ENCODE measurements around the gene NIF3L1. TPM values are rescaled to one million over a fixed set of nuclear protein-coding genes. Genes with fewer than 3 reads are reported as not detected.

The NIF3L1 gene
- total and polyA plus RNA-seq, 10 of the 15 experiments (the other 5 are each of a cell fraction or from before 2014, with no cell fraction given), result 27.6 to 95.9 (median 53.8) TPM

- no peak for DNase-seq (ENCODE audit: low read depth, low spot score)
- no peak for FAIRE-seq
- ChIA-PET POLR2A (no interaction called here), SMC1A (ENCODE audit: uncharacterized antibody, unreplicated experiment) (interaction anchor here (1.1 kb wide), 1 partner anchor 11 kb away, joined by 4 read pairs; no protein-coding TSS in a partner anchor), CTCF (no interaction called here), RAD21 (ENCODE audit: unreplicated experiment) (no interaction called here)
- TF ChIP-seq, protein P1, sequence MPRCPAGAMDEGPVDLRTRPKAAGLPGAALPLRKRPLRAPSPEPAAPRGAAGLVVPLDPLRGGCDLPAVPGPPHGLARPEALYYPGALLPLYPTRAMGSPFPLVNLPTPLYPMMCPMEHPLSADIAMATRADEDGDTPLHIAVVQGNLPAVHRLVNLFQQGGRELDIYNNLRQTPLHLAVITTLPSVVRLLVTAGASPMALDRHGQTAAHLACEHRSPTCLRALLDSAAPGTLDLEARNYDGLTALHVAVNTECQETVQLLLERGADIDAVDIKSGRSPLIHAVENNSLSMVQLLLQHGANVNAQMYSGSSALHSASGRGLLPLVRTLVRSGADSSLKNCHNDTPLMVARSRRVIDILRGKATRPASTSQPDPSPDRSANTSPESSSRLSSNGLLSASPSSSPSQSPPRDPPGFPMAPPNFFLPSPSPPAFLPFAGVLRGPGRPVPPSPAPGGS (IDR thresholded peaks at IDR 0.05; ENCODE audit: borderline replicate concordance, insufficient read depth, low read depth, low read length, poor library complexity, severe bottlenecking), result no peak
- TF ChIP-seq CHD2 (IDR thresholded peaks at IDR 0.05; ENCODE audit: borderline replicate concordance, low read depth, low read length), result no peak
- no peak for ATAC-seq
- Histone ChIP-seq H3K9ac (ENCODE audit: control insufficient read depth, insufficient read depth, low read length) (no peak overlapping the region), H3K27me3 (replicated peaks in 1 of 2; ENCODE audit: control insufficient read depth in 2 of 2, insufficient read depth in 2 of 2, low read length in 1 of 2) (no peaks in the 10 kb centered on the region), H4K20me1 (ENCODE audit: control insufficient read depth, insufficient read depth) (no peaks in the 10 kb centered on the region), H3K4me2 (ENCODE audit: control insufficient read depth, insufficient read depth) (no peak overlapping the region), H2AFZ (ENCODE audit: control insufficient read depth, low read depth, low read length) (no peak overlapping the region), H3K9me3 (replicated peaks; ENCODE audit: control insufficient read depth, insufficient read depth, low read length) (no peaks in the 10 kb centered on the region), H3K4me3 (no peak overlapping the region), H3K27ac (ENCODE audit: control insufficient read depth, insufficient read depth) (no peak overlapping the region), H3K36me3 (ENCODE audit: control insufficient read depth in 2 of 2, insufficient read depth in 2 of 2, low read length in 1 of 2) (peaks cover 0 to 13% of the 10 kb centered on the region in 2 experiments), H3K79me2 (ENCODE audit: control insufficient read depth, insufficient read depth, low read length) (no peaks in the 10 kb centered on the region), H3K4me1 (ENCODE audit: control insufficient read depth, insufficient read depth, low read length) (no peaks in the 10 kb centered on the region)
- in situ Hi-C loops (cut with MboI), result no loop called here
- WGBS (ENCODE audit: insufficient coverage, insufficient replicate concordance, low lambda C conversion rate, missing lambda C conversion rate), result 83% methylated on average over 3 of the region's 3 CpGs
- intact Hi-C loops (cut with micrococcal nuclease; ENCODE audit: unreplicated experiment), result no loop called here
- BruUV-seq (replicated peaks), result no TSS peak
Observed at GRCh38 chr2:200950378-200950777, 61.2 kb downstream of the NIF3L1 start.

Small RNA genes within 50 kb of the gene (small RNA-seq; reads per million reads assigned to genes)
- gene RF00019 (not detected), gene RNA5SP115 (not detected), gene RNU6-312P (not detected), gene RNU6-762P (not detected)

Other genes with a start within 250 kb of the NIF3L1 start
- gene BZW1, start 77.5 kb upstream of the NIF3L1 start, total RNA-seq (2014; rRNA removed), result 262 and 298 TPM in 2 replicates
- 280 and 291 TPM in 2 replicates for gene BZW1, start 77.5 kb upstream of the NIF3L1 start, total RNA-seq (2014; rRNA removed; fragmentation: Illumina TruSeq; extraction: Trizol)
- gene BZW1, start 77.5 kb upstream of the NIF3L1 start, total RNA-seq (2021), result 259 and 273 TPM in 2 replicates
- gene BZW1, start 77.5 kb upstream of the NIF3L1 start, polyA plus RNA-seq (2011; rRNA removed), result 265 and 313 TPM in 2 replicates
- 218 and 253 TPM in 2 replicates for gene BZW1, start 77.5 kb upstream of the NIF3L1 start, polyA plus RNA-seq (2014; fragmentation: Illumina TruSeq; extraction: Trizol)
- gene BZW1, start 77.5 kb upstream of the NIF3L1 start, polyA plus RNA-seq (2014; fragmentation: Nextera tagmentation; extraction: Ambion mirVana), result 100 to 1,000 TPM; 200 to 317 TPM
- gene BZW1, start 77.5 kb upstream of the NIF3L1 start, polyA plus RNA-seq (2014; rRNA removed), result 186 and 216 TPM in 2 replicates
- 100 to 1,000 TPM; 330 to 349 TPM for gene BZW1, start 77.5 kb upstream of the NIF3L1 start, polyA plus RNA-seq (2016; fragmentation: Nextera tagmentation; extraction: Ambion mirVana)
- gene CLK1, start 24.7 kb upstream of the NIF3L1 start, total RNA-seq (2014; rRNA removed), result 61.2 and 73.7 TPM in 2 replicates
- gene CLK1, start 24.7 kb upstream of the NIF3L1 start, total RNA-seq (2014; rRNA removed; fragmentation: Illumina TruSeq; extraction: Trizol), result 74.1 and 75.1 TPM in 2 replicates
- gene CLK1, start 24.7 kb upstream of the NIF3L1 start, total RNA-seq (2021), result 53.4 and 66.3 TPM in 2 replicates
- gene CLK1, start 24.7 kb upstream of the NIF3L1 start, polyA plus RNA-seq (2011; rRNA removed), result 221 and 318 TPM in 2 replicates
- gene CLK1, start 24.7 kb upstream of the NIF3L1 start, polyA plus RNA-seq (2014; fragmentation: Illumina TruSeq; extraction: Trizol), result 85.2 and 101 TPM in 2 replicates
- 100 to 1,000 TPM in 1 of 2 experiments, 10 to 100 TPM in 1; 95.6 to 138 TPM for gene CLK1, start 24.7 kb upstream of the NIF3L1 start, polyA plus RNA-seq (2014; fragmentation: Nextera tagmentation; extraction: Ambion mirVana)
- gene CLK1, start 24.7 kb upstream of the NIF3L1 start, polyA plus RNA-seq (2014; rRNA removed), result 66.6 and 91.8 TPM in 2 replicates
- 10 to 100 TPM; 63.3 to 63.7 TPM for gene CLK1, start 24.7 kb upstream of the NIF3L1 start, polyA plus RNA-seq (2016; fragmentation: Nextera tagmentation; extraction: Ambion mirVana)
- gene PPIL3, start 294 bp upstream of the NIF3L1 start, total RNA-seq (2014; rRNA removed), result 44.4 and 52.8 TPM in 2 replicates
- 58.6 and 58.8 TPM in 2 replicates for gene PPIL3, start 294 bp upstream of the NIF3L1 start, total RNA-seq (2014; rRNA removed; fragmentation: Illumina TruSeq; extraction: Trizol)
- gene PPIL3, start 294 bp upstream of the NIF3L1 start, total RNA-seq (2021), result 31.2 and 33.8 TPM in 2 replicates
- gene PPIL3, start 294 bp upstream of the NIF3L1 start, polyA plus RNA-seq (2011; rRNA removed), result 176 and 314 TPM in 2 replicates
- gene PPIL3, start 294 bp upstream of the NIF3L1 start, polyA plus RNA-seq (2014; fragmentation: Illumina TruSeq; extraction: Trizol), result 65.7 and 71.2 TPM in 2 replicates
- gene PPIL3, start 294 bp upstream of the NIF3L1 start, polyA plus RNA-seq (2014; fragmentation: Nextera tagmentation; extraction: Ambion mirVana), result 100 to 1,000 TPM in 1 of 2 experiments, 10 to 100 TPM in 1; 71.2 to 103 TPM
- 49.6 and 59.5 TPM in 2 replicates for gene PPIL3, start 294 bp upstream of the NIF3L1 start, polyA plus RNA-seq (2014; rRNA removed)
- gene PPIL3, start 294 bp upstream of the NIF3L1 start, polyA plus RNA-seq (2016; fragmentation: Nextera tagmentation; extraction: Ambion mirVana), result 10 to 100 TPM; 46.7 to 48.4 TPM
- 17.2 and 21.5 TPM in 2 replicates for gene ORC2, start 74.3 kb downstream of the NIF3L1 start, total RNA-seq (2014; rRNA removed)
- 22.5 and 25.2 TPM in 2 replicates for gene ORC2, start 74.3 kb downstream of the NIF3L1 start, total RNA-seq (2014; rRNA removed; fragmentation: Illumina TruSeq; extraction: Trizol)
- gene ORC2, start 74.3 kb downstream of the NIF3L1 start, total RNA-seq (2021), result 33.1 and 36.9 TPM in 2 replicates
- gene ORC2, start 74.3 kb downstream of the NIF3L1 start, polyA plus RNA-seq (2011; rRNA removed), result 11.5 and 12.9 TPM in 2 replicates
- gene ORC2, start 74.3 kb downstream of the NIF3L1 start, polyA plus RNA-seq (2014; fragmentation: Illumina TruSeq; extraction: Trizol), result 20.9 and 26.0 TPM in 2 replicates
- 1 to 10 TPM; 6.1 to 6.7 TPM for gene ORC2, start 74.3 kb downstream of the NIF3L1 start, polyA plus RNA-seq (2014; fragmentation: Nextera tagmentation; extraction: Ambion mirVana)
- gene ORC2, start 74.3 kb downstream of the NIF3L1 start, polyA plus RNA-seq (2014; rRNA removed), result 11.6 and 14.1 TPM in 2 replicates
- 10 to 100 TPM; 18.1 to 19.5 TPM for gene ORC2, start 74.3 kb downstream of the NIF3L1 start, polyA plus RNA-seq (2016; fragmentation: Nextera tagmentation; extraction: Ambion mirVana)
- gene HYCC2, start 182.3 kb downstream of the NIF3L1 start, total RNA-seq (2014; rRNA removed), result 6.0 and 7.3 TPM in 2 replicates
- 9.5 and 11.1 TPM in 2 replicates for gene HYCC2, start 182.3 kb downstream of the NIF3L1 start, total RNA-seq (2014; rRNA removed; fragmentation: Illumina TruSeq; extraction: Trizol)
- gene HYCC2, start 182.3 kb downstream of the NIF3L1 start, total RNA-seq (2021), result 15.2 and 17.4 TPM in 2 replicates
- gene HYCC2, start 182.3 kb downstream of the NIF3L1 start, polyA plus RNA-seq (2011; rRNA removed), result 9.2 and 14.4 TPM in 2 replicates
- gene HYCC2, start 182.3 kb downstream of the NIF3L1 start, polyA plus RNA-seq (2014; fragmentation: Illumina TruSeq; extraction: Trizol), result 6.7 and 8.5 TPM in 2 replicates
- gene HYCC2, start 182.3 kb downstream of the NIF3L1 start, polyA plus RNA-seq (2014; fragmentation: Nextera tagmentation; extraction: Ambion mirVana), result 1 to 10 TPM; 3.4 to 6.8 TPM
- 4.6 and 4.9 TPM in 2 replicates for gene HYCC2, start 182.3 kb downstream of the NIF3L1 start, polyA plus RNA-seq (2014; rRNA removed)
- gene HYCC2, start 182.3 kb downstream of the NIF3L1 start, polyA plus RNA-seq (2016; fragmentation: Nextera tagmentation; extraction: Ambion mirVana), result 10 to 100 TPM; 11.6 to 12.9 TPM
- 115 and 153 TPM in 2 replicates for gene NDUFB3, start 182.6 kb downstream of the NIF3L1 start, total RNA-seq (2014; rRNA removed)
- gene NDUFB3, start 182.6 kb downstream of the NIF3L1 start, total RNA-seq (2014; rRNA removed; fragmentation: Illumina TruSeq; extraction: Trizol), result 188 and 189 TPM in 2 replicates
- 129 and 146 TPM in 2 replicates for gene NDUFB3, start 182.6 kb downstream of the NIF3L1 start, total RNA-seq (2021)
- 157 and 257 TPM in 2 replicates for gene NDUFB3, start 182.6 kb downstream of the NIF3L1 start, polyA plus RNA-seq (2011; rRNA removed)
- gene NDUFB3, start 182.6 kb downstream of the NIF3L1 start, polyA plus RNA-seq (2014; fragmentation: Illumina TruSeq; extraction: Trizol), result 152 and 190 TPM in 2 replicates
- 1,000 to 10,000 TPM; 1,005 to 1,059 TPM for gene NDUFB3, start 182.6 kb downstream of the NIF3L1 start, polyA plus RNA-seq (2014; fragmentation: Nextera tagmentation; extraction: Ambion mirVana)
- gene NDUFB3, start 182.6 kb downstream of the NIF3L1 start, polyA plus RNA-seq (2014; rRNA removed), result 180 and 186 TPM in 2 replicates
- gene NDUFB3, start 182.6 kb downstream of the NIF3L1 start, polyA plus RNA-seq (2016; fragmentation: Nextera tagmentation; extraction: Ambion mirVana), result 100 to 1,000 TPM; 665 to 671 TPM
- 81.4 and 106 TPM in 2 replicates for gene CFLAR, start 226.8 kb downstream of the NIF3L1 start, total RNA-seq (2014; rRNA removed)
- 109 and 110 TPM in 2 replicates for gene CFLAR, start 226.8 kb downstream of the NIF3L1 start, total RNA-seq (2014; rRNA removed; fragmentation: Illumina TruSeq; extraction: Trizol)
- 97.7 and 99.5 TPM in 2 replicates for gene CFLAR, start 226.8 kb downstream of the NIF3L1 start, total RNA-seq (2021)
- gene CFLAR, start 226.8 kb downstream of the NIF3L1 start, polyA plus RNA-seq (2011; rRNA removed), result 181 and 241 TPM in 2 replicates
- 103 and 125 TPM in 2 replicates for gene CFLAR, start 226.8 kb downstream of the NIF3L1 start, polyA plus RNA-seq (2014; fragmentation: Illumina TruSeq; extraction: Trizol)
- gene CFLAR, start 226.8 kb downstream of the NIF3L1 start, polyA plus RNA-seq (2014; fragmentation: Nextera tagmentation; extraction: Ambion mirVana), result 100 to 1,000 TPM; 103 to 105 TPM
- 70.5 and 80.6 TPM in 2 replicates for gene CFLAR, start 226.8 kb downstream of the NIF3L1 start, polyA plus RNA-seq (2014; rRNA removed)
- 10 to 100 TPM; 87.2 to 89.4 TPM for gene CFLAR, start 226.8 kb downstream of the NIF3L1 start, polyA plus RNA-seq (2016; fragmentation: Nextera tagmentation; extraction: Ambion mirVana)